Neuronal stem cell (in vitro differentiated cells): ENCODE measurements around the gene SLC17A7. TPM values are rescaled to one million over a fixed set of nuclear protein-coding genes. Genes with fewer than 3 reads are reported as not detected.

ENCODE experiments used
- DNase-seq: peaks from one replicate; pipeline ENCODE4 v3.0.0-alpha.2; 2013; ENCODE audit warnings: low spot score
- H2AFZ ChIP-seq: one replicate; pipeline ENCODE4 v1.6.1; 2013; ENCODE audit warnings: mild to moderate bottlenecking, low read length, inconsistent platforms
- H2AK5ac ChIP-seq: 2 replicates; pipeline ENCODE4 v1.6.1; 2013; ENCODE audit warnings: low read depth, mild to moderate bottlenecking, inconsistent platforms, low read length, moderate library complexity, mixed read lengths
- H2BK120ac ChIP-seq: 2 replicates; pipeline ENCODE4 v1.6.1; 2013; ENCODE audit warnings: low read depth, mild to moderate bottlenecking, inconsistent platforms, low read length, moderate library complexity, mixed read lengths
- H2BK12ac ChIP-seq: one replicate; pipeline ENCODE4 v1.6.1; 2013; ENCODE audit warnings: low read length, inconsistent platforms
- H2BK15ac ChIP-seq: 2 replicates; pipeline ENCODE4 v1.6.1; 2013; ENCODE audit warnings: mild to moderate bottlenecking, low read length, inconsistent platforms, mixed read lengths
- H2BK5ac ChIP-seq: one replicate; pipeline ENCODE4 v1.6.1; 2013; ENCODE audit warnings: inconsistent platforms, mild to moderate bottlenecking, low read length, moderate library complexity
- H3K14ac ChIP-seq: one replicate; pipeline ENCODE4 v1.6.1; 2013; ENCODE audit warnings: low read length, inconsistent platforms
- H3K18ac ChIP-seq: 2 replicates; pipeline ENCODE4 v1.6.1; 2013; ENCODE audit warnings: low read length, inconsistent platforms
- H3K23ac ChIP-seq: 2 replicates; pipeline ENCODE4 v1.6.1; 2013; ENCODE audit warnings: low read depth, mild to moderate bottlenecking, mixed read lengths, low read length, inconsistent platforms; ENCODE audit not compliant: poor library complexity
- H3K27ac ChIP-seq: replicated peaks from 3 replicates; pipeline ENCODE4 v1.5.1; 2013; ENCODE audit warnings: low read length, inconsistent platforms
- H3K27me3 ChIP-seq, 3 experiments: 2 replicates each; pipeline ENCODE4 v1.6.1; 2013; ENCODE audit warnings: low read length in 3 of 3, mild to moderate bottlenecking in 2 of 3, inconsistent platforms in 1 of 3, low read depth in 1 of 3, mixed read lengths in 1 of 3, moderate library complexity in 1 of 3; ENCODE audit not compliant: control insufficient read depth in 3 of 3, insufficient read depth in 3 of 3
- H3K36me3 ChIP-seq, 2 donors: replicated peaks in 1 of 2; 2 replicates each; pipeline ENCODE4 v1.6.1; 2013; ENCODE audit warnings: low read length in 2 of 2; ENCODE audit not compliant: control insufficient read depth in 2 of 2, insufficient read depth in 2 of 2
- H3K4ac ChIP-seq: 2 replicates; pipeline ENCODE4 v1.6.1; 2013; ENCODE audit warnings: inconsistent platforms, mild to moderate bottlenecking, low read length, moderate library complexity
- H3K4me1 ChIP-seq, 2 donors: 1 replicate in 1 of 2; 2 replicates in 1 of 2; pipeline ENCODE4 v1.6.1; 2013; ENCODE audit warnings: low read length in 2 of 2, low read depth in 1 of 2; ENCODE audit not compliant: control insufficient read depth in 2 of 2, insufficient read depth in 1 of 2
- H3K4me2 ChIP-seq: one replicate; pipeline ENCODE4 v1.6.1; 2013; ENCODE audit warnings: mild to moderate bottlenecking, low read length, inconsistent platforms; ENCODE audit not compliant: insufficient read depth, poor library complexity, severe bottlenecking
- H3K4me3 ChIP-seq, 2 donors: 2 replicates each; pipeline ENCODE4 v1.5.1; 2013; ENCODE audit warnings: low read length in 2 of 2, mild to moderate bottlenecking in 2 of 2, inconsistent platforms in 1 of 2, moderate library complexity in 1 of 2
- H3K79me1 ChIP-seq: one replicate; pipeline ENCODE4 v1.6.1; 2013; ENCODE audit warnings: low read depth, mild to moderate bottlenecking, inconsistent platforms, low read length, moderate library complexity
- H3K9ac ChIP-seq: one replicate; pipeline ENCODE4 v1.6.1; 2013; ENCODE audit warnings: mild to moderate bottlenecking, low read depth, low read length, inconsistent platforms; ENCODE audit not compliant: poor library complexity
- H3K9me3 ChIP-seq, 2 donors: replicated peaks in 1 of 2; 2 replicates each; pipeline versions ENCODE3 to v1.6.1; 2013; ENCODE audit warnings: low read length in 2 of 2, mild to moderate bottlenecking in 2 of 2, inconsistent platforms in 1 of 2, low read depth in 1 of 2, mixed read lengths in 1 of 2, moderate library complexity in 1 of 2; ENCODE audit not compliant: control insufficient read depth in 2 of 2, insufficient read depth in 1 of 2
- H4K8ac ChIP-seq: one replicate; pipeline ENCODE4 v1.6.1; 2013; ENCODE audit warnings: low read depth, mild to moderate bottlenecking, inconsistent platforms, low read length, moderate library complexity
- H4K91ac ChIP-seq: one replicate; pipeline ENCODE4 v1.6.1; 2013; ENCODE audit warnings: low read length, low read depth, mild to moderate bottlenecking, inconsistent platforms; ENCODE audit not compliant: poor library complexity
- WGBS, 2 donors: extraction: QIAGEN DNeasy Blood & Tissue Kit; methylation state at CpG; one replicate each; pipeline ENCODE4 v1.1.7; 2013; ENCODE audit warnings: missing lambda C conversion rate in 2 of 2, mixed read lengths in 1 of 2; ENCODE audit not compliant: insufficient read length in 2 of 2, insufficient replicate concordance in 1 of 2; ENCODE audit errors: extremely low coverage in 2 of 2; 5-methylcytosine and 5-hydroxymethylcytosine counted together
- small RNA-seq: library from polyadenylated mRNA; stranded (forward); fragments of <200 nt; extraction: miRNeasy Mini kit (QIAGEN cat#:217004); gene quantifications from one replicate; pipeline ENCODE3, GENCODE V24; 2013; ENCODE audit not compliant: insufficient read depth

SLC17A7 gene

DNA sequence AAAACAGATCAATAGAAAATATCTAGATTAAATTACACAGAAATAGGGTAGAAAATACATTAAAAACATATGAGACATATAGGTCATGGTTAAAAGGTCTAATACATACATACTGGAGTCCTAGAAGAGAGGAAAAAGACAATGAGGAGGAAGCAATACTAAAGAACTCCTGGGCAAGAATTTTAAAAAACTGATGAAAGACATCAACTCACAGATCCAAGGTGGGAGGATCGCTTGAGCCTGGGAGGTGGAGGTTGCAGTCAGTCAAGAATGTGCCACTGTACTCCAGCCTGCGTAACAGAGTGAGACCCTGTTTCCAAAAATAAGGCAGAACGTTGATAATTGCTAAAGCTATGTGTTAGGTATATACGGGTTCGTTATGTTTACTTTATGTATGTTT is 58.7 kb downstream of the SLC17A7 start:
- H3K18ac ChIP-seq = no peak overlapping the region
- H3K27me3 ChIP-seq = no peaks in the 10 kb centered on the region
- no peaks in the 10 kb centered on the region for H3K79me1 ChIP-seq
- H3K14ac ChIP-seq = no peak overlapping the region
- no peak overlapping the region for H2AFZ ChIP-seq
- no peak overlapping the region for H2BK5ac ChIP-seq
- no peak overlapping the region for H4K8ac ChIP-seq
- no peaks in the 10 kb centered on the region for H3K4me1 ChIP-seq
- 100% methylated on average over 2 of the region's 5 CpGs; no CpG with 5 or more reads in 1 of the 2 donors for WGBS, 2 donors
- H2BK15ac ChIP-seq = no peak overlapping the region
- no peaks in the 10 kb centered on the region for H3K36me3 ChIP-seq
- no peak overlapping the region for H3K4me3 ChIP-seq
- no peak overlapping the region for H4K91ac ChIP-seq
- peaks cover 2% of the 10 kb centered on the region in 2 donors for H3K9me3 ChIP-seq
- no peak overlapping the region for H3K4me2 ChIP-seq
- no peak overlapping the region for H2BK12ac ChIP-seq
- no peak for DNase-seq
- no peak overlapping the region for H3K9ac ChIP-seq
- H3K27ac ChIP-seq = no peak overlapping the region
- H3K23ac ChIP-seq = no peak overlapping the region
- no peak overlapping the region for H2AK5ac ChIP-seq
- no peak overlapping the region for H2BK120ac ChIP-seq
- H3K4ac ChIP-seq = no peak overlapping the region

DNA sequence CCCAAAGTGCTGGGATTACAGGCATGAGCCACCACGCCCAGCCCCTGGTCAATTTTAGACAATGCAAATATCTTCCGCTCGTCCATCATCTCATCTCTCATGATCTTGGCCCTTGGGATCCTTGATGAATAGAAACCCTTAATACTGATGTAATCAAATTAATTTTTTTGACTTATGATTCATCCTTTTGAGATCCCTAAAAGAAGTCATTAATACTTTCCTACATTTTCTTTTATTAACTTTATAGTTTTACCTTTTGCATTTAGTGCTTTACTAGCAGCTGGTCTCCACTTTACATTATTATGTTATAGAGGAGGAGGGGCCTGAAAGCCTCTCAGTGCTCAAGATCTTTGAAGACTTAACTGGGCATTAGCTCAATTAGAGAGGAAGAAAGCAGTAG is 60.9 kb downstream of the SLC17A7 start:
- no peak overlapping the region for H3K4me2 ChIP-seq
- no peaks in the 10 kb centered on the region for H3K36me3 ChIP-seq
- no peak overlapping the region for H3K9ac ChIP-seq
- no peak overlapping the region for H3K18ac ChIP-seq
- H2BK5ac ChIP-seq = no peak overlapping the region
- no peak overlapping the region for H2BK12ac ChIP-seq
- no peak overlapping the region for H4K91ac ChIP-seq
- no peaks in the 10 kb centered on the region for H3K27me3 ChIP-seq
- no peak overlapping the region for H3K4ac ChIP-seq
- H2BK15ac ChIP-seq = no peak overlapping the region
- no peaks in the 10 kb centered on the region for H3K79me1 ChIP-seq
- no peak overlapping the region for H3K27ac ChIP-seq
- no peak overlapping the region for H3K23ac ChIP-seq
- H2AK5ac ChIP-seq = no peak overlapping the region
- no peak overlapping the region for H3K14ac ChIP-seq
- no peak for DNase-seq
- WGBS, 2 donors = no CpG with 5 or more reads among the region's 3 CpGs
- H3K9me3 ChIP-seq = peaks cover 2 to 4% of the 10 kb centered on the region in 2 donors
- H3K4me1 ChIP-seq = no peaks in the 10 kb centered on the region
- no peak overlapping the region for H3K4me3 ChIP-seq
- H2AFZ ChIP-seq = no peak overlapping the region
- H2BK120ac ChIP-seq = no peak overlapping the region
- no peak overlapping the region for H4K8ac ChIP-seq

Small RNAs within 50 kb of the gene (small RNA-seq; reads per million reads assigned to genes)
- gene SNORD32A = not detected
- not detected for gene SNORD33
- not detected for gene SNORD34
- gene SNORD35A = not detected
